WTC11 (cell line): ENCODE data around the gene RHBDL1. TPM values are rescaled to one million over a fixed set of nuclear protein-coding genes. Genes with fewer than 3 reads are reported as not detected.
A peak's percentile ranks its signal among the peaks of the same experiment; 100 is the strongest.

Experiments used
- ATAC-seq: fragments of 200-7000 bp; cut with Tn5 transposase; 2 replicates; pipeline ENCODE4 v1.10.0; 2021; ENCODE audit warnings: mild to moderate bottlenecking, moderate library complexity
- CTCF ChIA-PET: fragments of 300-600 bp; sonication (Branson Sonifier 250); formaldehyde crosslinking; loops from one replicate; lab custom pipeline; 2021; ENCODE audit warnings: antibody characterized with exemption; lab: Charles Lee
- POLR2A ChIA-PET: fragments of 350-600 bp; sonication (Branson Sonifier 250); formaldehyde crosslinking; loops from one replicate; lab custom pipeline; 2021; ENCODE audit warnings: antibody characterized with exemption; lab: Charles Lee
- DNase-seq: peaks from one replicate; pipeline ENCODE4 v3.0.0; 2021; ENCODE audit warnings: low spot score
- H3K27ac Mint-ChIP-seq: 2 replicates; pipeline ENCODE4 v1.8.0; 2021; ENCODE audit warnings: mixed read lengths
- H3K27me3 Mint-ChIP-seq: 2 replicates; pipeline ENCODE4 v1.8.0; 2021; ENCODE audit warnings: low read depth, mild to moderate bottlenecking, moderate library complexity, mixed read lengths
- H3K36me3 Mint-ChIP-seq: 2 replicates; pipeline ENCODE4 v1.8.0; 2021; ENCODE audit warnings: mixed read lengths
- H3K4me1 Mint-ChIP-seq: 2 replicates; pipeline ENCODE4 v1.8.0; 2022; ENCODE audit warnings: mixed read lengths
- H3K4me3 Mint-ChIP-seq: 2 replicates; pipeline ENCODE4 v1.8.0; 2021; ENCODE audit warnings: mild to moderate bottlenecking, moderate library complexity, mixed read lengths
- H3K9me3 Mint-ChIP-seq: 2 replicates; pipeline ENCODE4 v1.8.0; 2021; ENCODE audit warnings: mixed read lengths
- ATF3 ChIP-seq: sonication (generic); formaldehyde crosslinking; conservative IDR thresholded peaks from 2 replicates; pipeline ENCODE4 v1.8.1; 2022; ENCODE audit warnings: mild to moderate bottlenecking, missing genetic modification reagents
- CBFB ChIP-seq: sonication (generic); formaldehyde crosslinking; IDR thresholded peaks from 2 replicates; pipeline ENCODE4 v1.8.1; 2022; ENCODE audit warnings: mild to moderate bottlenecking, low read depth, missing genetic modification reagents
- CREM ChIP-seq: sonication (generic); formaldehyde crosslinking; IDR thresholded peaks from 2 replicates; pipeline ENCODE4 v1.8.1; 2022; ENCODE audit warnings: mild to moderate bottlenecking, missing genetic modification reagents, moderate library complexity
- E2F5 ChIP-seq: sonication (generic); formaldehyde crosslinking; IDR thresholded peaks from 2 replicates; pipeline ENCODE4 v1.8.1; 2022; ENCODE audit warnings: mild to moderate bottlenecking, moderate library complexity, missing genetic modification reagents
- EMX1 ChIP-seq: fragments of 250-450 bp; sonication (Bioruptor Pico); IDR thresholded peaks from 2 replicates; pipeline ENCODE4 v1.8.0; 2021; ENCODE audit warnings: mild to moderate bottlenecking
- FOXK1 ChIP-seq: sonication (generic); formaldehyde crosslinking; IDR thresholded peaks from 2 replicates; pipeline ENCODE4 v1.8.0; 2022; ENCODE audit warnings: mild to moderate bottlenecking, moderate library complexity, missing genetic modification reagents
- IRF2 ChIP-seq: sonication (generic); formaldehyde crosslinking; IDR thresholded peaks from 2 replicates; pipeline ENCODE4 v1.8.0; 2022; ENCODE audit warnings: low read depth, missing genetic modification reagents, borderline replicate concordance
- JUN ChIP-seq: sonication (generic); formaldehyde crosslinking; IDR thresholded peaks from 2 replicates; pipeline ENCODE4 v1.8.0; 2023; ENCODE audit warnings: mild to moderate bottlenecking, missing genetic modification reagents
- MAX ChIP-seq: sonication (generic); formaldehyde crosslinking; IDR thresholded peaks from 2 replicates; pipeline ENCODE4 v1.8.0; 2022; ENCODE audit warnings: mild to moderate bottlenecking, missing genetic modification reagents
- MYBL2 ChIP-seq: sonication (generic); formaldehyde crosslinking; IDR thresholded peaks from 2 replicates; pipeline ENCODE4 v1.8.1; 2023; ENCODE audit warnings: mild to moderate bottlenecking, moderate library complexity, missing genetic modification reagents
- NFE2L1 ChIP-seq: sonication (generic); formaldehyde crosslinking; IDR thresholded peaks from 2 replicates; pipeline ENCODE4 v1.8.1; 2023; ENCODE audit warnings: missing genetic modification reagents
- NFYB ChIP-seq: sonication (generic); formaldehyde crosslinking; conservative IDR thresholded peaks from 2 replicates; pipeline ENCODE4 v1.8.0; 2022; ENCODE audit warnings: low read depth, missing genetic modification reagents
- NR1H2 ChIP-seq: sonication (generic); formaldehyde crosslinking; IDR thresholded peaks from 2 replicates; pipeline ENCODE4 v1.9.0; 2021; ENCODE audit warnings: mild to moderate bottlenecking, moderate library complexity, missing genetic modification reagents
- PRRX2 ChIP-seq: fragments of 250-450 bp; sonication (Bioruptor Pico); IDR thresholded peaks from 2 replicates; pipeline ENCODE4 v1.8.0; 2021; ENCODE audit warnings: mild to moderate bottlenecking
- RELA ChIP-seq: sonication (generic); formaldehyde crosslinking; IDR thresholded peaks from 2 replicates; pipeline ENCODE4 v1.8.1; 2022; ENCODE audit warnings: missing genetic modification reagents, mild to moderate bottlenecking, borderline replicate concordance
- RORB ChIP-seq: fragments of 250-450 bp; sonication (Bioruptor Pico); IDR thresholded peaks from 2 replicates; pipeline ENCODE4 v1.9.0; 2021; ENCODE audit warnings: mild to moderate bottlenecking
- SMAD4 ChIP-seq: sonication (generic); formaldehyde crosslinking; IDR thresholded peaks from 2 replicates; pipeline ENCODE4 v1.8.0; 2022; ENCODE audit warnings: mild to moderate bottlenecking, missing genetic modification reagents
- SP1 ChIP-seq: sonication (generic); formaldehyde crosslinking; conservative IDR thresholded peaks from 2 replicates; pipeline ENCODE4 v1.8.1; 2022; ENCODE audit warnings: missing genetic modification reagents
- TEAD1 ChIP-seq: sonication (generic); formaldehyde crosslinking; IDR thresholded peaks from 2 replicates; pipeline ENCODE4 v1.8.0; 2022; ENCODE audit warnings: mild to moderate bottlenecking, missing genetic modification reagents
- TEAD4 ChIP-seq: sonication (generic); formaldehyde crosslinking; IDR thresholded peaks from 2 replicates; pipeline ENCODE4 v1.8.0; 2022; ENCODE audit warnings: mild to moderate bottlenecking, missing genetic modification reagents
- ZMAT4 ChIP-seq: fragments of 250-450 bp; sonication (Bioruptor Pico); IDR thresholded peaks from 2 replicates; pipeline ENCODE4 v1.9.0; 2021; ENCODE audit warnings: mild to moderate bottlenecking
- ZNF121 ChIP-seq: sonication (generic); formaldehyde crosslinking; IDR thresholded peaks from 2 replicates; pipeline ENCODE4 v1.8.0; 2023; ENCODE audit warnings: missing genetic modification reagents
- ZNF219 ChIP-seq: sonication (generic); formaldehyde crosslinking; IDR thresholded peaks from 2 replicates; pipeline ENCODE4 v1.8.0; 2023; ENCODE audit warnings: missing genetic modification reagents, mild to moderate bottlenecking, borderline replicate concordance
- ZNF263 ChIP-seq: sonication (generic); formaldehyde crosslinking; IDR thresholded peaks from 2 replicates; pipeline ENCODE4 v1.8.1; 2022; ENCODE audit warnings: low read depth, mild to moderate bottlenecking, moderate library complexity, missing genetic modification reagents
- ZNF317 ChIP-seq: sonication (generic); formaldehyde crosslinking; IDR thresholded peaks from 2 replicates; pipeline ENCODE4 v1.8.1; 2023; ENCODE audit warnings: low read depth, mild to moderate bottlenecking, moderate library complexity, missing genetic modification reagents, borderline replicate concordance
- ZNF416 ChIP-seq: fragments of 250-450 bp; sonication (Bioruptor Pico); IDR thresholded peaks from 2 replicates; pipeline ENCODE4 v1.9.0; 2021; ENCODE audit warnings: mild to moderate bottlenecking, inconsistent platforms
- ZNF423 ChIP-seq: fragments of 250-450 bp; sonication (Bioruptor Pico); IDR thresholded peaks from 2 replicates; pipeline ENCODE4 v2.1.2; 2022; ENCODE audit warnings: mild to moderate bottlenecking, moderate library complexity
- total RNA-seq: library from RNA; stranded (reverse); gene quantifications from 3 replicates; pipeline ENCODE4 v1.2.3, GENCODE V29; 2021
- TF ChIP-seq, protein P1 (sequence below): sonication (generic); formaldehyde crosslinking; IDR thresholded peaks from 2 replicates; pipeline ENCODE4 v1.8.0; 2023; ENCODE audit warnings: missing genetic modification reagents, mild to moderate bottlenecking, borderline replicate concordance
- TF ChIP-seq, protein P2 (sequence below): sonication (generic); formaldehyde crosslinking; IDR thresholded peaks from 2 replicates; pipeline ENCODE4 v1.8.1; 2023; ENCODE audit warnings: mild to moderate bottlenecking, missing genetic modification reagents, moderate library complexity
- TF ChIP-seq, protein P3 (sequence below): fragments of 250-450 bp; sonication (Bioruptor Pico); IDR thresholded peaks from 2 replicates; pipeline ENCODE4 v1.8.0; 2021; ENCODE audit warnings: mild to moderate bottlenecking

The RHBDL1 gene
- total RNA-seq, 1 experiment from 2014 or later = 8.2 TPM

- Mint-ChIP-seq H3K4me3 (peak within 1 kb of the TSS; percentile 76), H3K27me3 (no peaks in the 10 kb centered on the region), H3K9me3 (no peaks in the 10 kb centered on the region), H3K4me1 (peaks cover 19% of the 10 kb centered on the region), H3K36me3 (peaks cover 25% of the 10 kb centered on the region), H3K27ac (no peak within 1 kb of the TSS; the same call in 1 of the 2 replicates)
- DNase-seq (peak; percentile 96), ATAC-seq (peak; percentile 49)
- ChIA-PET POLR2A (interaction anchor here (1.6 kb wide), 1 partner anchor 11 kb away, joined by 6 read pairs; no protein-coding TSS in a partner anchor), CTCF (interaction anchor here (0.6 to 1.7 kb wide), 6 partner anchors 11 to 110 kb away, joined by 3 to 5 read pairs (median 3); partner anchors contain the start of genes ANTKMT and RHOT2)
- TF ChIP-seq FOXK1 = peak; percentile 49; the same call in 1 of the 2 replicates
- TF ChIP-seq ZNF121 (CRISPR knock-in tag) = no peak
- TF ChIP-seq TEAD4 = no peak
- 0 out of 2 replicates have a peak, but pooled peaks have one; percentile 37 for TF ChIP-seq CREM (CRISPR knock-in tag)
- TF ChIP-seq, protein P1, sequence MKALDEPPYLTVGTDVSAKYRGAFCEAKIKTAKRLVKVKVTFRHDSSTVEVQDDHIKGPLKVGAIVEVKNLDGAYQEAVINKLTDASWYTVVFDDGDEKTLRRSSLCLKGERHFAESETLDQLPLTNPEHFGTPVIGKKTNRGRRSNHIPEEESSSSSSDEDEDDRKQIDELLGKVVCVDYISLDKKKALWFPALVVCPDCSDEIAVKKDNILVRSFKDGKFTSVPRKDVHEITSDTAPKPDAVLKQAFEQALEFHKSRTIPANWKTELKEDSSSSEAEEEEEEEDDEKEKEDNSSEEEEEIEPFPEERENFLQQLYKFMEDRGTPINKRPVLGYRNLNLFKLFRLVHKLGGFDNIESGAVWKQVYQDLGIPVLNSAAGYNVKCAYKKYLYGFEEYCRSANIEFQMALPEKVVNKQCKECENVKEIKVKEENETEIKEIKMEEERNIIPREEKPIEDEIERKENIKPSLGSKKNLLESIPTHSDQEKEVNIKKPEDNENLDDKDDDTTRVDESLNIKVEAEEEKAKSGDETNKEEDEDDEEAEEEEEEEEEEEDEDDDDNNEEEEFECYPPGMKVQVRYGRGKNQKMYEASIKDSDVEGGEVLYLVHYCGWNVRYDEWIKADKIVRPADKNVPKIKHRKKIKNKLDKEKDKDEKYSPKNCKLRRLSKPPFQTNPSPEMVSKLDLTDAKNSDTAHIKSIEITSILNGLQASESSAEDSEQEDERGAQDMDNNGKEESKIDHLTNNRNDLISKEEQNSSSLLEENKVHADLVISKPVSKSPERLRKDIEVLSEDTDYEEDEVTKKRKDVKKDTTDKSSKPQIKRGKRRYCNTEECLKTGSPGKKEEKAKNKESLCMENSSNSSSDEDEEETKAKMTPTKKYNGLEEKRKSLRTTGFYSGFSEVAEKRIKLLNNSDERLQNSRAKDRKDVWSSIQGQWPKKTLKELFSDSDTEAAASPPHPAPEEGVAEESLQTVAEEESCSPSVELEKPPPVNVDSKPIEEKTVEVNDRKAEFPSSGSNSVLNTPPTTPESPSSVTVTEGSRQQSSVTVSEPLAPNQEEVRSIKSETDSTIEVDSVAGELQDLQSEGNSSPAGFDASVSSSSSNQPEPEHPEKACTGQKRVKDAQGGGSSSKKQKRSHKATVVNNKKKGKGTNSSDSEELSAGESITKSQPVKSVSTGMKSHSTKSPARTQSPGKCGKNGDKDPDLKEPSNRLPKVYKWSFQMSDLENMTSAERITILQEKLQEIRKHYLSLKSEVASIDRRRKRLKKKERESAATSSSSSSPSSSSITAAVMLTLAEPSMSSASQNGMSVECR (CRISPR knock-in tag) = no peak
- TF ChIP-seq ZNF416 = peak; percentile 77; the same call in 1 of the 2 replicates
- peak; percentile 73; the same call in 1 of the 2 replicates for TF ChIP-seq MYBL2 (CRISPR knock-in tag)
- TF ChIP-seq EMX1 (CRISPR knock-in tag) = peak; percentile 77
- TF ChIP-seq SMAD4 (CRISPR knock-in tag) = no peak
- no peak for TF ChIP-seq NR1H2 (CRISPR knock-in tag)
- peak; percentile 57; the same call in 1 of the 2 replicates for TF ChIP-seq NFE2L1 (CRISPR knock-in tag)
- TF ChIP-seq TEAD1 (CRISPR knock-in tag) = peak; percentile 80
- TF ChIP-seq RELA (CRISPR knock-in tag) = no peak
- no peak for TF ChIP-seq ZNF219 (CRISPR knock-in tag)
- TF ChIP-seq E2F5 (CRISPR knock-in tag) = peak; percentile 69; the same call in 1 of the 2 replicates
- TF ChIP-seq JUN (CRISPR knock-in tag) = no peak; the same call in 1 of the 2 replicates
- peak; percentile 37; the same call in 1 of the 2 replicates for TF ChIP-seq MAX
- TF ChIP-seq NFYB (CRISPR knock-in tag) = peak; percentile 88
- TF ChIP-seq PRRX2 = no peak
- TF ChIP-seq ZMAT4 (CRISPR knock-in tag) = no peak; the same call in 1 of the 2 replicates
- TF ChIP-seq IRF2 (CRISPR knock-in tag) = no peak
- TF ChIP-seq, protein P2, sequence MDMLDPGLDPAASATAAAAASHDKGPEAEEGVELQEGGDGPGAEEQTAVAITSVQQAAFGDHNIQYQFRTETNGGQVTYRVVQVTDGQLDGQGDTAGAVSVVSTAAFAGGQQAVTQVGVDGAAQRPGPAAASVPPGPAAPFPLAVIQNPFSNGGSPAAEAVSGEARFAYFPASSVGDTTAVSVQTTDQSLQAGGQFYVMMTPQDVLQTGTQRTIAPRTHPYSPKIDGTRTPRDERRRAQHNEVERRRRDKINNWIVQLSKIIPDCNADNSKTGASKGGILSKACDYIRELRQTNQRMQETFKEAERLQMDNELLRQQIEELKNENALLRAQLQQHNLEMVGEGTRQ (CRISPR knock-in tag) = peak; percentile 71
- TF ChIP-seq CBFB (CRISPR knock-in tag) = no peak
- 0 out of 2 replicates have a peak, but pooled peaks have one; percentile 21 for TF ChIP-seq ZNF423 (CRISPR knock-in tag)
- TF ChIP-seq, protein P3, sequence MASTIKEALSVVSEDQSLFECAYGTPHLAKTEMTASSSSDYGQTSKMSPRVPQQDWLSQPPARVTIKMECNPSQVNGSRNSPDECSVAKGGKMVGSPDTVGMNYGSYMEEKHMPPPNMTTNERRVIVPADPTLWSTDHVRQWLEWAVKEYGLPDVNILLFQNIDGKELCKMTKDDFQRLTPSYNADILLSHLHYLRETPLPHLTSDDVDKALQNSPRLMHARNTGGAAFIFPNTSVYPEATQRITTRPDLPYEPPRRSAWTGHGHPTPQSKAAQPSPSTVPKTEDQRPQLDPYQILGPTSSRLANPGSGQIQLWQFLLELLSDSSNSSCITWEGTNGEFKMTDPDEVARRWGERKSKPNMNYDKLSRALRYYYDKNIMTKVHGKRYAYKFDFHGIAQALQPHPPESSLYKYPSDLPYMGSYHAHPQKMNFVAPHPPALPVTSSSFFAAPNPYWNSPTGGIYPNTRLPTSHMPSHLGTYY = no peak
- no peak for TF ChIP-seq ZNF263 (CRISPR knock-in tag)
- TF ChIP-seq ATF3 = no peak
- TF ChIP-seq RORB (CRISPR knock-in tag) = no peak
- no peak for TF ChIP-seq ZNF317 (CRISPR knock-in tag)
- TF ChIP-seq SP1 = peak; percentile 83
Measured at GRCh38 chr16:684071-684794, 8.8 kb downstream of the RHBDL1 start, which contains the start of gene JMJD8. Gene JMJD8, minus strand, starts transcription at chr16:684334. Its CDS starts 15 bp downstream, at chr16:684319.
